Left lung (tissue), 10 donors: ENCODE results near the gene IFI27L2. TPM values are rescaled to one million over a fixed set of nuclear protein-coding genes. Genes with fewer than 3 reads are reported as not detected.

Experiments
- ATAC-seq: fragments of 200-7000 bp; cut with Tn5 transposase; one replicate; pipeline ENCODE4 v1.9.1; 2020; ENCODE audit warnings: moderate library complexity
- DNase-seq, 4 donors: peaks; one replicate each; pipeline ENCODE4 v3.0.0-alpha.2; 2013 to 2020
- H3K27ac ChIP-seq, 2 donors: fragments of 200-600 bp; sonication (generic) in 1 of 2; one replicate each; pipeline versions ENCODE4 v1.5.0 to v1.8.0; 2020 to 2021
- H3K27me3 ChIP-seq, 2 donors: fragments of 200-600 bp; sonication (generic) in 1 of 2; one replicate each; pipeline versions ENCODE4 v1.5.0 to v1.8.0; 2020 to 2021
- H3K36me3 ChIP-seq, 2 donors: fragments of 200-600 bp; sonication (generic) in 1 of 2; one replicate each; pipeline versions ENCODE4 v1.5.0 to v1.8.0; 2020 to 2021
- H3K4me1 ChIP-seq, 2 donors: fragments of 200-600 bp; one replicate each; pipeline ENCODE4 v1.8.0; 2021
- H3K4me3 ChIP-seq, 2 donors: fragments of 200-600 bp; sonication (generic) in 1 of 2; one replicate each; pipeline versions ENCODE4 v1.5.0 to v1.8.0; 2020 to 2021; ENCODE audit warnings: mild to moderate bottlenecking in 1 of 2
- H3K9me3 ChIP-seq, 2 donors: fragments of 200-600 bp; sonication (generic) in 1 of 2; one replicate each; pipeline versions ENCODE4 v1.5.0 to v1.8.0; 2020 to 2021
- CTCF ChIP-seq, 2 donors: fragments of 200-600 bp; sonication (generic) in 1 of 2; IDR thresholded peaks; one replicate each; pipeline versions ENCODE4 v1.5.0 to v1.8.0; 2021; ENCODE audit warnings: antibody characterized with exemption in 2 of 2
- intact Hi-C, 2 donors: fragments of 100-400 bp; cut with DNase I; formaldehyde crosslinking; loops; one replicate each; pipeline versions ENCODE4 v1.11.2 to v1.14.2; 2022
- polyA plus RNA-seq, 6 donors: library from polyadenylated mRNA; unstranded; fragments of 120-200 nt; gene quantifications; one replicate each; pipeline ENCODE4 v1.2.1, GENCODE V29; 2013; ENCODE audit not compliant: insufficient read length in 6 of 6
- total RNA-seq, 2 donors: library from RNA; stranded (reverse); fragmentation: NEBNext Ultra II Directional; extraction: Animal tissue kit (Norgen Biotek cat#: 25700); gene quantifications; one replicate each; pipeline ENCODE4 v1.2.1, GENCODE V29; 2021
- donor health status: DM: no; HTN: yes; CAD: no.
- donor health status: DM: no; HTN: no; CAD: no.

The IFI27L2 gene
- total and polyA plus RNA-seq, 8 donors: 30.7 to 59.3 (median 39.5) TPM

GRCh38 chr14:94123868-94124267, 5.5 kb downstream of the IFI27L2 start:
- peaks cover 0 to 6% of the 10 kb centered on the region in 2 donors for H3K36me3 ChIP-seq
- H3K4me3 ChIP-seq: no peak overlapping the region
- peaks cover 0 to 4% of the 10 kb centered on the region in 2 donors for H3K4me1 ChIP-seq
- intact Hi-C loops: no loop called here
- no peak for TF ChIP-seq CTCF (IDR thresholded peaks at IDR 0.05)
- H3K9me3 ChIP-seq: peaks cover 0 to 23% of the 10 kb centered on the region in 2 donors
- no peak for ATAC-seq
- no peak overlapping the region for H3K27ac ChIP-seq
- DNase-seq: no peak
- no peaks in the 10 kb centered on the region for H3K27me3 ChIP-seq

- no peak for ATAC-seq
- H3K9me3 ChIP-seq: peaks cover 0 to 24% of the 10 kb centered on the region in 2 donors
- no peak for TF ChIP-seq CTCF (IDR thresholded peaks at IDR 0.05)
- H3K4me1 ChIP-seq: peaks cover 0 to under 1% of the 10 kb centered on the region in 2 donors
- no peak overlapping the region for H3K27ac ChIP-seq
- no peak for DNase-seq
- H3K27me3 ChIP-seq: no peaks in the 10 kb centered on the region
- no peak overlapping the region for H3K4me3 ChIP-seq
- intact Hi-C loops: no loop called here
- peaks cover 0 to 6% of the 10 kb centered on the region in 2 donors for H3K36me3 ChIP-seq
Observed at GRCh38 chr14:94123296-94123695, 6.1 kb downstream of the IFI27L2 start.

- peaks cover 0 to 24% of the 10 kb centered on the region in 2 donors for H3K9me3 ChIP-seq
- H3K4me3 ChIP-seq: no peak overlapping the region
- H3K4me1 ChIP-seq: no peaks in the 10 kb centered on the region
- no peaks in the 10 kb centered on the region for H3K27me3 ChIP-seq
- intact Hi-C loops: no loop called here
- ATAC-seq (no peak), DNase-seq (no peak)
- no peak for TF ChIP-seq CTCF (IDR thresholded peaks at IDR 0.05)
- H3K36me3 ChIP-seq: peaks cover 0 to 2% of the 10 kb centered on the region in 2 donors
- no peak overlapping the region for H3K27ac ChIP-seq
Observed at GRCh38 chr14:94122438-94122837, 7.0 kb downstream of the IFI27L2 start.

- H3K27me3 ChIP-seq: no peaks in the 10 kb centered on the region
- intact Hi-C loops: no loop called here
- no peak for DNase-seq
- H3K36me3 ChIP-seq: no peaks in the 10 kb centered on the region
- H3K4me1 ChIP-seq: no peaks in the 10 kb centered on the region
- no peak for ATAC-seq
- no peak for TF ChIP-seq CTCF (IDR thresholded peaks at IDR 0.05)
- H3K27ac ChIP-seq: no peak overlapping the region
- H3K4me3 ChIP-seq: no peak overlapping the region
- H3K9me3 ChIP-seq: peaks cover 0 to 24% of the 10 kb centered on the region in 2 donors
Observed at GRCh38 chr14:94121485-94121884, 7.9 kb downstream of the IFI27L2 start.

GRCh38 chr14:94120667-94121340, 8.6 kb downstream of the IFI27L2 start:
- Histone ChIP-seq H3K9me3 (peaks cover 0 to 24% of the 10 kb centered on the region in 2 donors), H3K27ac (no peak overlapping the region), H3K4me1 (no peaks in the 10 kb centered on the region), H3K27me3 (no peaks in the 10 kb centered on the region), H3K36me3 (no peaks in the 10 kb centered on the region), H3K4me3 (no peak overlapping the region)
- no peak for DNase-seq
- no peak for ATAC-seq
- intact Hi-C loops: no loop called here
- TF ChIP-seq CTCF (IDR thresholded peaks at IDR 0.05): no peak
